AML-193 (cell line): ENCODE results near the gene ADI1.
"Not testable (repeated sequence)": the region's sequence is repeated elsewhere in the genome, so short reads cannot be mapped to it uniquely, and the experiment has no call there.

Source experiments
- DNase-seq, 2 experiments: peaks; one replicate each; lab custom pipeline; 2025; lab: John Stamatoyannopoulos, UW

ADI1 gene

DNA sequence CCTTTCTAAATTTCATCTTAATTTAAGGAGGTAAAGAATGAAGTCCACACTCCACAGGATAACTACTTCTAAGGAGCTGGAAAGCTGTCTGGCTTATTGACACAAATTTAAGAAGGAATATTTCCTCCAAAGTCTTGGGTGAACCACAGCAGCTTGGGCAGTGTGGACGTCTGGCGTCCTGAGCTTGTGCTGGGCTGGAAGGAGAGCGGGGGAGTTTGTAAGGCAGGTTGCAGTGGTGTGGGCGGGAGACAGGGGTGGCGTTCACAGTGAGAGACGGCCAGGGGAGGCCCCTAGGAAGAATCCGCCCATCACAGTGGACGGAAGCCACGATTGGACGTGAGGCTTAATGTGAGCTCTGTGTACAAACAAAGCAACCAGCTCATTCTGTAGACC, 25.7 kb downstream of the ADI1 start:
- no peak for DNase-seq

DNA sequence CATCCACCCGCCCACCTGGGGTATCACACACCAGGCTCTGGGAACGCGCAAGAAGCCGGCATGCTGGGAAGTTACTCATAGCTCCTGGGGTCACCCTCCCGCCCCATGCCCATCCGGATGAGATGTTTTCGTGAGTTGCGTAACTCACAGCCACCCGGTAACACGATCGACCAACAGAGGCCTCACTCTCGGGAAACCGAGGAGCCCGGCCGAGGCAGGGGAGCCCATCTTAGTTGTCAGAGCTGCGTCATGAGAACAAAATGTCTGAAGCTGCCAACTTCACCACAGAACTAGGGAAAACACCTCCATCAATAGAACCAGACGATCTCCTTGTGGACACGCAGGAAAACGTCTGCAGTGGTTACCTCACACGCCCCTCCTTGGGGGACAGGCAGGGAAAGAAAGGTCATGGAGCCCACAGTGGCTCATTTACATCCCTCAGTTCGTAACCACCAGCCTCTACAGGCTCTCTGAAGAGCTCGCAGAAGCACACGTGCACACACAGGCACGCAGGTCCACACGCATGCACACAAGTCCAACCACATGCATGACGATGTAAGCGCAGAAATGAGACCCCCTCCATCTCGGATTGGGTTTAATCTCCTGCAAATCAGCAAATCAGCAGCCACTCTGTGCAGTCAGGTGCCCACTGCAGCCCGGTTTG, 26.2 kb downstream of the ADI1 start:
- no peak for DNase-seq

DNA sequence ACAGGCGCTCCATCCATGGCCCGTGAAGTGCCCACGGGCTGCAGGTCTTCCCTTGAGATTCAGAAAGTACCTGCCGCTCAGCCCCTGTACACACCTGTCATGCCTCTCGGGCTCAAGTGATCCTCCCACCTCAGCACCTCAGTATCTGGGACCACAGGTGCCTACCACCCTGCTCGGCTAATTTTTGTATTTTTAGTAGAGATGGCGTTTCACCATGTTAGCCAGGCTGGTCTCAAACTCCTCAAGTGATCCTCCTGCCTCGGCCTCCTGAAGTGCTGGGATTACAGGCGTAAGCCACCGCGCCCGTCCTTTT, 26.9 kb downstream of the ADI1 start:
- DNase-seq, result not testable (repeated sequence)

DNA sequence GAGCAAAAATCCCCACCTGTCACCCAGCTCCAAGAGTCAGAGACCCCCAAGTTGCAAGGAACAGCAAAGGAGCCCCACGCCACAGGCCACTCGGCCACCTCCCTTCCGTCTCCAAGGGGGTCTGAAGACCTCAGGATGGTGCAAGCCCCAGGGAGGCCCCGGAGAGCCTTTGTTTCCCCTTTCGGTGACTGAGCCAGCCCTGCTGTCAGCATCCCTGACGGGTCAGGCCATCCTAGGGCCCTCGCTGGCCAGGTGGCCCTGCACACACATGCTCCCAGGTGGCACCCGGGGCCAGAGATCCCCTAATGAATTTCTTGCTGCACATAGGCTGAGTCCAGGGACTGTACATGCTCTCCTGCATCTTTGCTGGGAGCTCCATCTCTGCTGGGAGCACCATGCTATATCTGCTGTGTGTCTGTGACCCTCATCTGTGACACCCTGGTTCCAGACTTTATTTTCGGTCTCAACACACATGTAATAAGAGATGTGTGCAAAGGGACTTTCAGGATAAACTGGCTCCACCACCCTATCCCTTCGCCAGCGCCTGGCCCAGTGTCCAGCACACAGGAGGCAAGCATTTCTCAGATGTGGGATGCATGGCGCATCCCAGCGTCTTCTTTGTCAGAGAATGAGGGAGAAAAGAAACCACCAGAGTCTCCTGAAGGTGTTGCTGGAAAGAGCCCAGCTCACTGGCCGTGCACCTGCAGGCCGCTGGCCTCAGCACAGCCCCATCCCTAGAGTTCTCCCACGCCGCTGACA, 27.4 kb downstream of the ADI1 start:
- DNase-seq, result no peak

DNA sequence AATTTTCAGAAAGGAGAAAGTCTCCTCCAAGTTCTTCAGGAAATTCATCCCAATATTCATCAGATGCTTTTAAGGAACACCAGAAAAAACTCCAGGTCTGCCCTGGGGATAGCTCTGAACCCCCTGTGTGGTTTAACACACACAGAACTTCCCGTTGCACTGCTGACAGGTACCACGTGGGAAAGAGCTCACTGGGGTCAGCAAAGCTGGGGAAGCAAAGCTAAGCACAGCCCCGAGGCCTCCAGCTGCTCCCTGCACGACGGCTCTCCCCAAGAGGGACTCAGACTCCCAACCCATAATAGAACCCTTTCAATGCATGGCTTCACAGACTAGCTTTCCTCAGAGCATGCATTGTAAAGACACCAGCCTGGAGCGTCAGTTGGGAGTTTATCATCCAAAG, 28.0 kb downstream of the ADI1 start:
- no peak for DNase-seq

DNA sequence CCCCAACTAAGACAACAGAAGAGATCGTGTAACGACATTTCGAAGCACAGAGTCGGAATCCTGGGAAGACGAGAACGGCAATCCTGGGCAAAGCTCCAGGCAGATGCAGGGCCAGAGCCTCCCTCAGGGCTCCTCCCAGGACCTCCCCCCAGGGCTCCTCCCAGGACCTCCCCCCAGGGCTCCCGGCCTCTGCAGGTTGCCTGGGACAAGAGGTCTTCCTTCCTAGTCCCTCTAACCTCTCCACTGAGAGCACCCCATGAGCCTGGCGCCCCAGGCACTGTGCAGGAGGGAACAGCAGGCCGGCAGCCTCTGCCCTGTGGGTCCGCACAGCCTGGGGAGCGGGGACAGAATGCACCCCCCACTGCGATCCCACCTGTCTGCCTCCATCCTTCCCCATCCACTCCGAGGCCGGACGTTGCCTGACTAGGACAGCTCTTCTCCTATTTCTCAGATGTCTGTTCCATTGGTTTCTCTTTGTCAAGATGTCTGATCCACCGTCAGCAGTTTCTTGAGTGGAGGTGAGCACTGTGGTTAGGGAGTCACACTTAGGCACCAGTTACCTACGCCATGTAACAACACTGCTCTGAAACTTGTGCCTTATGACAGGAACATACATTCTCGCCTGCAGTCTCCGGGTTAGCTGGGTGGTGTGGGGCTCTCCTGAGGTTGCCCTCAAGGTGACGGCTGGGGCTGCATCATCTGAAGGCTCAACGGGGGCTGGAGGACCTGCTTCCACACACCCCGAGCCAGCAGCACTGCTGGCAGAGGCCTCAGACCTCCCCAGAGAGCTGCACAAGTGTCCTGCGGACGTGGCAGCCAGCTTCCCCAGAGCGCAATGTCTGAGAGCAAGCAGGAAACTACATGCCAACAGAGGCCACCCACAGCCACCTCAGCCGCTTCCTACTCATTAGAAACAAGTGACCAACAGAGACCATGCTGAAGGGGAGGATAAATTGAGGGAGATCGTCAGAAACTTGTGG, 28.9 kb downstream of the ADI1 start:
- no peak for DNase-seq

DNA sequence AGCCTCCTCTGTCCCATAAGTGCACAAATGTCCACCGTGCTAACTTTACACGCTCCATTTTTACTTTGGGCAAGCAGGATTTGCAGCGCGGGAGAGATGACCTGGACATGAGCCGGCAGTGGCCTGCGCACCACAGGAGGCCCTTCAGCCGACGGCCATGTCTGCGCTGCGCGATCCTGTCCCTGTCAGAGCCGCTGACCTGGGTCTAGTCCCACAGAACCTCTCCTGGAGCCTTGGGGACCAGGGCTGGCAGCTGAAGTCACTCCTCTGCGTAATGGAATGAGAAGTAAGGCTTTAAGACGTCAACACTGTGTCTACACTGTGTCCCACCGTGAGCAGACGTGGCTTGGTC, 29.6 kb downstream of the ADI1 start:
- DNase-seq, result no peak

DNA sequence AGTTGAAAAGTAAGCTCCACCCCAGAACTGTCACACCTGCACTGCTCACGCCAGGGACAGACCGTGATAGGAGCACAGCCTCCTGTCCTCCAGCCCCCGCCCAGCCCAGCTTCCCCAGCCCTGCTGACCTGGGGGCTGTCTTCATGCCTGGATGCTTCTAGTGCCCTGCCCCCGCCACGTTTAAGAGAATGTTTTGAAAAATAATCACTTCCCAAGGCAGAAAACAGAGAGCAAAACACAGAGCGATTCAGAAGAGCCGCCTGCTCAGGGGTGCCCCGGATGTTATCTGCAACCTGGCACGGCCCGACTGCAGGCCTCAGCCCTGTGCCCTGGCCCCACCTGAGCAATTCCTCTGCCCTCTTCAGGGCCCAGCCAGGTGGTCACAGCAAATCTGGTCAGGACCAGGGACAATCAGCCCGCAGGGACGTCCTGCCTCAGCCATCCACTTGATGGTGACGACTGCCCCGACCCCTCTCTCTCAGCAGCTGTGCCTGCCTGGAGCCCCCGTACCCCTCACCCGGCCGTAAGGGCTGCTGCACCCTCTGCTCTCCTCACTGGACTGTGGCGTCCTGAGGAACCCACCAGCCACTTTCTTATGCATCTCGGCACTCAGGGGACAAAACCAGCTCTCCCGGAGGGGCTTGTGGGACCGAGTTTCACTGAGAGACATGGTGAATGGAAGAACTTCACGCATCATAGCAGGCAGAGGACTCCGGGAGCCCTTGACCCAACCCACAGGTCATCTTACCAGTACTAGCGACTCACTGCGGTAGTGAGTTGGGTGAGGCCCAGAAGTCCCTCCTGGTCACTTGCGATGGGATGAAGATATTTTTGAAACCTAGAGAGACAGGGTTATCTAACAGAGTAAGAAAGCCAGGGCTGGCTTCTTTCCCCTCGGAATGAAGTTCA, 30.2 kb downstream of the ADI1 start:
- no peak for DNase-seq

DNA sequence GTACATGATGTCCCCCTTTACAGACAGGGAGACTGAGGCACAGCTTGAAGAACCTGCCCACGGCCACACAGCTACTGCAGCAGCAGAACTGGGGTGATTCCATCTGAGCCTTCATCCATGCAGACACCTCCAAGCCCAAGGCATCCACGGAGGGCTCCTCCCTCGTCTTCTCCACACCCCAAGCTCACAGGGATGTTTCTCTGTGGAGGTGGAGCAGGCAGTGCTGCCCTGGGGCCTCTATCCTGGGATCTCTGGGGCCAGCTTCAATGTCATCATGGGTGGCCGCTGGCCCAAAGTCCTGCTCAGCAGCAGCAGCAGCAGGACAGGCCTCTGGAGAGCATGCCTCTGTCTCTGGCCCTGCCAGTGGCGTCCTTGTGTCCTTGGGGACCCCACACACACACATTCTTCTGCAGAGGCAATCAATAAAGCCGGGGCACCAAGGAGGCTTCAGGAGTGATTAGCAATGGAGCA, 31.2 kb downstream of the ADI1 start:
- DNase-seq, result no peak

DNA sequence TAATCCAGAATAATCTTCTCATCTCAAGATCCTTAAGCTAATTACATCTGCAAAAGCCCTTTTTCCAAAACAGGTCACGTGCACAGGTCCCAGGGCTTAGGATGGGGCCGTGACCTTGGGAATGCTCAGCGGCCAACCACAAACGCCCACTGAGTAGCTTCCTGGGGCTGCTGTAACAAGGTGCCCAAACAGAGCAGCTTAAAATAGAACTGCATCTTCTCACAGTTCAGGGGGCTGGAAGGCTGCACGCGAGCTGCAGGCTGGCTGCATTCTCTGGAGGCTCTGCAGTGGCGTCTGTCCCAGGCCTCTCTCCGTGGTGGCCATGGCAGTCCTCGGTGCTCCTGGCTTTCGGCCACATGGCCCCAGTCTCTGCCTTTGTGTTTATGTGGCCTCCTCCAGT, 31.9 kb downstream of the ADI1 start:
- no peak for DNase-seq

DNA sequence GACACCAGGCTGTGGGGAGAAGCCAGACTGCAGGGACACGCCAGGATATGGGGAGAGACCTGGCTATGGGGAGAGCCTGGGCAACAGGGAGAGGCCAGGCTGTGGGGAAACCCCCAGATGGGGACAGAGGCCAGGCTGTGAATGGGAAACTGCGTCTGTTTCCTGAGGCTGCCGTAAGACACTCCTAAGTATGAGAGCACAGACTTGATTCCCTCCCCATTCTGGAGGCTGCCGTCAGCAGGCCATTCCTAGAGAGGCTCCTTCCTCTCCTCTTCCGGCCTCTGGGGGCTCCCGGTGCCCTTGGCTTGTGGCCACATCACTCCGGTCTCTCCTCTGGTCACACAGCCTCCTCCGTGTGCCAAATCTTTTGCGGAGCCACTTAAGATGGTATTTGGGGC, 32.3 kb downstream of the ADI1 start:
- DNase-seq, result no peak

DNA sequence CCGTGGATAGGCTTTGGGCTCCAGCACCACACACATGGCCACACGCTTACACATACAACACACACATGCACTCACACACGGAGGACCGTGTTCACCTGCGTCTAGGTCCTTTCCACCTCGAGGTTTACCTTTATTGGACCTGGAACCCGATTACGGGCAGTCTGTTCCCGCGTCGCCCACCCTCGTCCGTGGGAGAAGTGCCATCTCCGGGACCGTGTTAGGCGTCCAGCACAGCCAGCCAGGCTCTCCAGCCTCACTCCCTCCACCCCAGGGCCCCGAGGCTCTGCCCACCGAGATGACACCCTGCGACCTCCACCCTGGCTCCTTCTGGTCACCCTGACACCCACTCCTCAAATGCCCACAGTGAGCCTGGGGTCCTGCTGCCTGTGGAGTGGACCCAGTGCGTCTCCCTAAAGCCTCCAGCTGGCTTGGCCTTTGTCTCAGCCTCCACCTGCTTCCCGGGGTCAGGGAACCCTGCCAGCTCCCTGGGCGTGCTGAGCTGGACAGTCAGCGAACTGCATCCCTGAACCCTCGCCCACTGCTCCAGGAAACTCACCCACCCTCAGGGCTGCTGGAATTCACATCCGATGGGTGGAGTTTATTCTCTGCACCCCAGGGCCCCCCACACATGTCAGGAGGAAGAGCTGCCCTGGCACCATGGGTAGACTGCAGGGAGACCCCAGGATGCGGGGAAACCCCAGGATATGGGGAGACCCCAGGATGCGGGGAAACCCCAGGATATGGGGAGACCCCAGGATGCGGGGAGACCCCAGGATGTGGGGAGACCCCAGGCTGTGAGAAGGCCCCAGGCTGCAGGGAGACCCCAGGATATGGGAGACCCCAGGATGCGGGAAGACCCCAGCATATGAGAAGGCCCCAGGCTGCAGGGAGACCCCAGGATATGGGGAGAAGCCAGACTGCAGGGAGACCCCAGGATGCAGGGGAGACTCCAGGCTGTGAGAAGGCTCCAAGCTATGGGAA, 33.0 kb downstream of the ADI1 start:
- no peak for DNase-seq

DNA sequence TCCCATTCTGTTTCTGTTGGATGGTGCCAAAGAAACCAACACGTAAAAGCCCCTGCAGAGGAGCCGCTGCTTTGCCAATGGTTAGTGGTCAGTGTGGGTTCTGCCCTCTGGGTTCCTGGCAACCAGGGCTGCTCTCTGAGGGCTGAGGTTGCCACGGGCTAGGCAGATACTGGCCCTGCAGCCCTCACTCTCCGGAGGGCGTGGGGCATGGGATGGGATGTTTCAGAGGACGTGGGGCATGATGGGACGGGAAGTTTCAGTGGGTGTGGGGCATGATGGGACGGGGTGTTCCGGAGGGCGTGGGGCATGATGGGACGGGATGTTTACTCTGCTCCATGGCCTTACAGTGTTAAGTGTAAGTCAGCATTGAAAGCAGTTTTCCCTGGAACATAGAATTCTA, 34.2 kb downstream of the ADI1 start:
- no peak for DNase-seq

DNA sequence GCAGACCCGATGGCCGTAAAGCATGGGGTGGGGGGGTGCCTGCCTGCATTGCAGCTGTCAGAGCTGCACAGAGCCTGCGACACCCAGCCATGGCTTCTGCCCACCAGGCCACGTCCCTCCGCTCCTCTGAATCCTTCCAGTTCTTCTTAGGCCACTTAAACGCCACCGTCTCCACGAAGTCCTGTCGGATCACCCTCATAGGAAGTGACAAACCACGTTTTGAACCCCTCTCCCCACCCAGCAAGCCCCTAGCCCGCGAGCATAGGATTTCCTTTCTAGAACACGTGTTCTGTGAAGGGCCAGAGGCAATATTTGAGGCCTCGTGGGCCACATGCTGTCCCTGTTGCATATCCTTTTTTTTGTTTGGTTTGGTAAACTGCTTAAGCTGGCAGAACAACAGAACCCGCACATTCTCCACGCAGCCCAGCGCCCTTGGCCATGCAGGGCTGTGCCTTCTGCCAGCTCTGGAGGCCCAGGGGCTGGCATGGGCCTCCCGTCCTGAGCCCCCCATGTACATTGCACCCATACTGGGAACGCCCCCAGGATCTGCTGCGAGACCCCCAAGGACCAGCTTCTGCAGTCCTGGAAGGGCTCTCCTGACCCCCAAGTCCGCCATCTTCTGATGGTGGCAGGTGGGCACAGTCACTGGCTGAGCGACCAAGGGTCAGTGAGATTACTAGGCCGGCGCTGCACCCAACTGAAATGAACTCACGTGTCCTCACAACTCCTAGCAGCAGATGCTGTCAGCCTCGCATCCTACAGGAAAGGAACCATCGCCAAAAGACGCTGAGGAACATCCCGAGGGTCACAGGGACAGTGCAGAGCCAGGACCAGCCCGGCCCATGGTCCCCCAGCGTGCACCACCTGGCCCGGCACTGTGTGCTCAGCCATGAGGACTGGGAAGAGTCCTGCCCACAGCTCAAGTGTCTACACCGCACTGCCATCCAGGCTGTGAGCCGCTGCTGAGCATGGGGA, 35.1 kb downstream of the ADI1 start:
- DNase-seq, result no peak

DNA sequence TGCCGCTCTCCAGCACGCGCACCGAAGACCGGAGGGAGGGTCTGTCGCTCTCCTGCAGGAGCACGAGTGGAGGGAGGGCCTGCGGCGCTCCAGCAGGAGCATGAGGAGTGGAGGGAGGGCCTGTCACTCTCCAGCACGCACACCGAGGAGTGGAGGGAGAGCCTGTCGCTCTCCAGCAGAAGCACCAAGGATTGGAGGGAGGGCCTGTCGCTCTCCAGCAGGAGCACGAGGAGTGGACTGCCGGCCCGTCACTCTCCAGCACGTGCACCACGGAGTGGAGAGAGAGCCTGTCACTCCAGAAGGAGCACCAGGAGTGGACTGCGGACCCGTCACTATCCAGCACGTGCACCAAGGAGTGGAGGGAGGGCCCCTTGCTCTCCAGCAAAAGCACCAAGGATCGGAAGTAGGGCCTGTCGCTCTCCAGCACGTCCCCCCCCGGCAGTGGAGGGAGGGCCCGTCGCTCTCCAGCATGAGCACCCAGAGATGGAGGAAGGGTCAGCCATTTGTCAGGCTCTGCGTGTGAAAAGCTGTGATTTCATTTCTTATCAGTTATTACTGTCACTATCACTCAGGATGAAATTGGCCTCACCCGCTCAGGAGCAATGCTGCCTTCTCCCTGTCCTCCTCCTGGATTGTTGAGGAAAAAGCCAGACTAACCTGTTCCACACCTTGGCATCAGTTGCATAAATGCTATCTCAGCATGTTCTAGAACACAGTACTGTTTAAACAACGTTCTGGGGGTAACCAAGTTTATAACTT, 35.9 kb downstream of the ADI1 start:
- no peak for DNase-seq

DNA sequence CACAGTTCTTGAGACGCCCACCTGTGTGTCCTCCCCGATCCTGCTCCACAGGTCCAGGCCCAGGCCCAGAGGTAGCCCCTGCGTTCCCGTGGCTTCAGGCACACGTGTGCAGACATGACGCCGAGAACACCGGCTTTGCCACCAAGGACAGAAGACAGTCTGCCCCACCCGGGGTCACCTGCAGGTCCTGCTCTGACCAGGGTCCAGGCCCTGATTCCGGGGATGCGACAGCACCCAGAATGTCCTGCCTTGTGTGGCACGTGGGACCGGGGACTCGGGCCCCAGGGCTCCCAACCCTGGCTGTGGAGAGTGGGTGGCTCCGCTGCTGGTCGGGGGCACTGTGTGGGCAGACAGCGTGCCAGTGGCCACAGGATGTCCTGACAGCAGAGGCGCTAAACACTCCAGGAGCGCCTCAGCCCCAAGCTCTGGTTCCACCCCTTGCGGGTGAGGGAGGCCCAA, 36.9 kb downstream of the ADI1 start:
- DNase-seq, result no peak

DNA sequence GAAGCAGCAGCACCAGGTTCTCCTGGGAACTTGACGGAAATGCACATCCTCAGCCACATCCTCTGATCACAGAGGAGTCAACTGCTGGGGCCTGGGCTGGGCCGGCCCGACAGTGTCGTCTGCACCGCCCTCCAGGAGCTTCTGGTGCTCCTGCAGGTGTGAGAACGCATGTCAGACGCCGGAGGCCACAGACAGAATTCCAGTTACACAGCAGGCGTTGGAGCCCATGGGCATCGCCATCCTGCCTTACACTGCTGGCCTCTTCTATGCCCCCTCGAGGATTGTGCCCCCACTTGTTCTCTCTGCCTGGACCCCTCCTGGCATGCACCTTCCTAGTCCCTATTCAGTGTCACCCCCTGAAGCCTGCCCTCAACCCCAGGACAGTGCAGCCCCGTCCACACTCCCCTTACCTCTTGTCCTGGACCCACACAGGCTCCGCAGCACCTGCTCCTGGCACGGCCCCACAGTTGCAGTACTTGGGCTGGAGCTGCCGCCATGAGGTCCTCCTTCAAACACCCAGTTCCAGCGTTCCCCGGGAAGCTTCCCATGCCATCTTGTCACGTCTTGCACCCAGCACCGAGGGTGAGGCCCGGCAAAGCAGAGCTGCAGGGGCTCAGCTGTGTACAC, 37.5 kb downstream of the ADI1 start:
- DNase-seq, result no peak

DNA sequence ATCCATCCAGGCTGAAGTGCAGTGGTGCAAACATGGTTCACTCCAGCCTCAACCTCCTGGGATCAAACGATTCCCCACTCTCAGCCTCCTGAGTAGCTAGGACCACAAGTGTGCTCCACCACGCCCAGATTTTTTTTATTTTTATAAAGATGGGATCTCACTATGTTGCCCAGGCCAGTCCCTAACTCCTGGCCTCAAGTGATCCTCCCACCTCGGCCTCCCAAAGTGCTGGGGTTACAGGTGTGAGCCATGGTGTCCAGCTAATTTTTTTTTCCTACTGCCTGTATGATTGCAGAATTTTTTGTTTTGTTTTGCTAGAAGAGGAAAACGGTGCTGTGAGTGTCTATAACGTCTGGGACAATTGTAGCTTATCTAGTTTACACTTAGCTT, 38.3 kb downstream of the ADI1 start:
- no peak for DNase-seq
